GM15510 (cell line): Measurements from ENCODE around the gene CORO1C.
A peak's percentile ranks its signal among the peaks of the same experiment; 100 is the strongest.

Source experiments
- POLR2A ChIP-seq: IDR thresholded peaks from 3 replicates; pipeline ENCODE4 v1.6.1; 2011; ENCODE audit warnings: borderline replicate concordance; ENCODE audit not compliant: insufficient read length; ENCODE audit errors: extremely low read depth

The CORO1C gene

DNA sequence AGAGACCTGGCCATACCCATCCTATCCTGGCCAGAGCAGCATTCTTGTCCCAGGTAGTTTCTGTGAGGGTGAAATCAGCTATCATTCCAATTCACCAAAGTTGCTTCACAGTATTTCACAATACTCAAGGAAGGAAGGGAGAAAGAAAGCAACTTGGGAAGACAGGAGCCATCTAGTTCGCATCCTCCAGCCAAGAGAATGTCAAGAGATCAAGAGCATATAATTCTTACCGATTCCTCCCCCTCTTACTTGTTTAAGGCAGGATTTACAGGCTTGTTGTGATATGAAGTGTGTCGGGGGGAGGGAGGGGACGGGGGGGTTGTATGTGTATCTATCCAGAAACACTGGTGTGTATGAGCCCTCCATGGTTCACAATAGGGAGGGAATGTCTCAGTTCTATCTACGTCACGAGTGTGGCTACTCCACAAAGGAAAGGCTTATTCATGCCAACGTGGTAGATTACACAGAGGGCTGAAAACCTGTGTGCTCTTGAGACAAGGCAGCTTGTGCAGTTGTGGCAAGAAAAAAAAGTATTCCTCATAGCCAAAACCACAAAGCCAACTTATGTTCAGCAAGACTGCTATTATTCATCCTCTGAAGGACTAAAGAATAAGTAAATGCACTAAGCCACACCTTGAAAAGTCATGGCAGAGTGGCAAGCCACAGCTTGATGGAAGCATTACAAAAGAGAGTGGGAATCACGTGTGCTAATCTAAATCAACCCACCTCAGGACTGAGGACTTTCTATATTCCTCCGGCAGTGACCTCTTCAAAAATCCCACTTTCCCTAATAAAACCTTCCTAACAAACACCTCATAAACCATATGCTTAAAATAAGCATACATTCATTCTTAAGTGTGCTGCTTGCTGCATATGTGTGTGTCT is 35.0 kb downstream of the CORO1C start:
- TF ChIP-seq POLR2A: no peak

DNA sequence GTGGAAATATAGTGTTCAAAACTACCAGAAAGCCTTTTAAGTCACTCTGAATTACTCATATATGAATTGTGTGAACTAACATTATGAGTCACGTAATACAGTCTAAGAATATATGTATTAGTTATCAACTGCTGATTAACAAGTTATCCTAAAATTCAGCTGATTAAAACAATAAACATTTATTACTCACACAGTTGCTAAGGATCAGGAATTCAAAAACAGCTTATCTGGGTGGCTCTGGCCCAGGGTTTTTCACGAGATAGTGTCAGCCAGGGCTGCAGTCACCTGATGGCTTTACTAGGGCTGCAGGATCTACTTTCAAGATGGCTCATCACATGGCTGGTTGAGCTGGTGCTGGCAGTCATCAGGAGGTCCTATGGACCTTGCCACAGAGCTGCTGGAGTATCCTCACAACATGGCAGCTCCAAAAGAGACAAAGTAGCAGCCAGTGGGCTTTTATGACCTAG is 36.5 kb downstream of the CORO1C start:
- TF ChIP-seq POLR2A: no peak

DNA sequence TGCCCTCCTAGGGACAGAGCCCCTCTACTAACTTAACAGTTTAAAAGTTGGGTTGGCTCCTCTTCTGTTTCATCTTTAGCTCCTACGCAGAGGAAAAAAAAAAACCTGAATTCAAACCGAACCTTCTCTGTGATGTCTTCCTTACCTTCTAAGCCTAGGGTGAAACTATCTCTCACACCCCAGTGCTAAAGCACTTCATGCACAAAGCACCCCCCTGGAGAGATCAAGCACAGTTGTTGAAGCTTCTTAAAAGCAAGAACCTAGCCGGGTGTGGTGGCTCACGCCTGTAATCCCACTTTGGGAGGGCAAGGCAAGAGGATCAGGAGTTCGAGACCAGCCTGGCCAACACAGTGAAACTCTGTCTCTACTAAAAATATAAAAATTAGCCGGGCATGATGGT is 37.6 kb downstream of the CORO1C start:
- TF ChIP-seq POLR2A: no peak

DNA sequence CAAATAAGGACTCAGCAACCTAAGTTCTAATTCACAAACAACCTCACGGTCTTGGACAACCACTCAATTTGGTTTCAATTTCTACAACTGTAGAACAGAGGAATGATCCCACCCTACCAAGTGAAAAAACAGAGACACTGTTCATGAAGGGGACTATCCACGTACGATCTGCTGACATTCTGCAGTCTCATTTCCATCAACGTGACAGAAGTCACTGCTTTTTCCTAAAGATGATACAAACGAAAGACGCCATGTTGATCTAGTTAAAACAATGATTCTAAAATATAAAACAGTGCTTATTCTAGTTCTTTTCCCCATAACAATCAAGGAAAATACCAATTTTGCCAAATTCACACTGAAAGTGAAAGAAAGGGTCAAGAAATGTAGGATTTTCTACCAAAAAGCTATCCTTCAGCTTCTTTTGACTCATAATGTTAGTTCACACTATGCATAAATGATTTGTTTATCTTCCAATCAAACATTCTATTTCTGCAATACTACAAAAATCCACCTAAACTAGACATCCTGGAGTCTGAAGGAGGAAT is 38.1 kb downstream of the CORO1C start:
- TF ChIP-seq POLR2A: no peak

DNA sequence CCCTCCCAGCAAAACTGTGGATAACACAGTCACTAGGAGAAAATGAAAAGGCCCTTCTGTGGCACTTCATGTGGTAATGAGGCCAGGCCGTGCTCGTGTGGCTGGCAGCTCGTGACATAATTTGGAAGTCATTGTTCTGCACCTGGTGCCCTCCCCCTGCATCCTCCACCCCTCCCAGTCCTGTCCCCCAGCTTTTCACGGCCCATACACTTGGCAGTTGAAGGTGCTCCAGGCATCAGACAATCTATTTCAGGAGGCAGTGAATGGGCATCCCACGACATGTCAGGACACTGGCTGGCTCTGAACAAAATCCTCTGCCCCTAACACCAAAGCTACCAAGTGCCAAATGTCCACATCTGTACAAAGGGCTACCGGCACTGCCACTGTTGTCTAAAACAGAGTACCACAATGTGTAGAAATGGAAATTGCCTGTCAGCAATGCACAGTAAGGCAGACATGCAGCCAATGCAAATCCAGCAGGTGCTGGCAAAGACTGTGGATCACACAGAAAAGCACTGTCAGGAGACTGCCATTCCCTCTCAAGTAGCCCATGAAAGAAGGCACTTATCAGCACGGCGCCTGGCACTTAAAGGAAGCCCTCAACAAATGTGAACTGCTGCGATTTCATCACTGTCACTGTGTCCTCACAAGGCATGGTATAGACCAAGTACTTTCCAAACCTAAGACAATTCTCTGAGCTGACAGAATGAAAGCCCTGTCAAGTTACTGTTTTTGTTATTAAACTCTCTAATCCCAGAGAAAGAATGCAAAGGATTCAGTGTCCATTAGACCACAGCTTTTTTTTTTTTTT is 39.1 kb downstream of the CORO1C start:
- TF ChIP-seq POLR2A: no peak

DNA sequence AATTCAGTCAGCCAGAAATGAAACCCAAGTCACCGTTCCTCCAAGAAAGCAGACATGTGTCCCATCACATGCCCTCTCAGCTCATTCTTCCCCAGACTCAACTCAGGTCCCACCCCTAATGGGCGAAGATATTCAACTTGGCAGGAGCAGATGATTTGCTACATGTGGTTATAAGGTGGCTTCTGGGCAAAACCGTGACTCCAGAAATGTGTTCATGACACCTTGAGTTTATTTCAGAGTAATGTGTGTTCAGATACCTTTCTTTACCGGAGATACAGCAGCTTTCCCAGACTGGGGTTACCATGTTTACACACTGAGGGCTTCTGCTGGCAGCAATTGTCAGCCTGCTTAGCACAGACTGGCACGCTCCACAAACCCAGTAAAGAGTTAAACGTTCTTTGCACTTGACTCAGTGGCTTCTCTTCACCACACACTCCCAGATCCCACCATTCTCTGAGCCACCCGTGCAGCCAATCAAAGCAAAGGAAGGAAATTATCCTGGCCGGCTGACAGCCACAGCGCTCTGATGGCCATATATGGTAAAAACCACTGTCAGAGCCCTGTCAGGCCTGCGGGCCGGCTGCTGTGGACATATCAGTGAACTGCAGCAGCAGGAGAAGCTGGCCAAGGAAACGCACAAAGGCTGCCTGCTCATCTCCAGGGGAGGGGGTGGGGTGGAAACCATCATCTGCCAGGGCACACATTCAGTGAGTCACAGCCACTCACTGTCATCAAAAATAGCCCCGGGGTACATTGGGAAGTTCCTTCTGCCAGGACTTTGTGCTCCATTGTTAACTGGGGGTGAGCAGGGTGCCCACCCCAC is 39.9 kb downstream of the CORO1C start:
- peak; percentile 35 for TF ChIP-seq POLR2A

DNA sequence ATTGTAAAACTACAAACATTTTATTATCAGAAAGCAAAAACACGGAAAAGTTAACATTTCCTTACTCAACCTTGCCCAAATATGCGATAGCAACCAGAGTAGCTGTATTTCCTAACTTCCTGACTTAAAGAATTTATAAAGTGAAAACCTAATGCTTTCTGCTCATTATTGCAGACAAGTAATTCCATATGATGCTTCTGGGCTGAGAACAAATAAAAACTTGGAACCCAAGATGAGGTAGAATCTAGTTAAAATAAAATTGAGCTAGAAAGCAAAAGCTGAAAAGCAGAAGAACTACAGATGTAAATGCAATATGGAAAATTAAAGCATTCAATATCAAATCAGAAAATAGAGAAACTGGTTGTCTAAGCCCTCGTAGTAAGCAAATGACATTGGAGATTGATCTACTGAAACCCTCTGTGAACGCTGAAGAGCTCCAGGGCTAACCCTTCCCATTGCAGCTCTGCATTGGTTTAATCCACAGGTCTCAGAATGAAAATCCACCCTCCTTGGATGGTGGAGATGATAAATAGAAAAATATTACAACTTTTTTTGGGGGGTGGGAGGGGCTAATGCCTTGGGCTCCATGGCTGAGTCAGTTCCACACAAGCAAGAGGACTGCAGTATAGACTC is 40.7 kb downstream of the CORO1C start:
- TF ChIP-seq POLR2A: no peak

DNA sequence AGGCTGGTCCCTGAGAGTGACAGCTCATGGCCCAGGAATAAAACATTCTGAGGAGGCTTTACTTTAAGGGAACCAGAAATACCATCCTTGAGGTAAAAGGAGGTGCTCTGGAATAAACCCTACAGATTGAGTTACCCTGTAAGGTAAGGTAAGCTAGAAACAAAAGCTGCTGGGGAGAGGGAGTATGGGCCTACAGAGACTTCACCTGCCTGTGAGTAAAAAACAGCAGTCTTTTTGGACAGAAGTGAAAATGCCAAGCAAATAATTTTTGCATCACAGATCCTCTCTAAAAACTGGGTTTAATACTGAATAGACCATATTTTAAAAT is 41.2 kb downstream of the CORO1C start:
- no peak for TF ChIP-seq POLR2A

DNA sequence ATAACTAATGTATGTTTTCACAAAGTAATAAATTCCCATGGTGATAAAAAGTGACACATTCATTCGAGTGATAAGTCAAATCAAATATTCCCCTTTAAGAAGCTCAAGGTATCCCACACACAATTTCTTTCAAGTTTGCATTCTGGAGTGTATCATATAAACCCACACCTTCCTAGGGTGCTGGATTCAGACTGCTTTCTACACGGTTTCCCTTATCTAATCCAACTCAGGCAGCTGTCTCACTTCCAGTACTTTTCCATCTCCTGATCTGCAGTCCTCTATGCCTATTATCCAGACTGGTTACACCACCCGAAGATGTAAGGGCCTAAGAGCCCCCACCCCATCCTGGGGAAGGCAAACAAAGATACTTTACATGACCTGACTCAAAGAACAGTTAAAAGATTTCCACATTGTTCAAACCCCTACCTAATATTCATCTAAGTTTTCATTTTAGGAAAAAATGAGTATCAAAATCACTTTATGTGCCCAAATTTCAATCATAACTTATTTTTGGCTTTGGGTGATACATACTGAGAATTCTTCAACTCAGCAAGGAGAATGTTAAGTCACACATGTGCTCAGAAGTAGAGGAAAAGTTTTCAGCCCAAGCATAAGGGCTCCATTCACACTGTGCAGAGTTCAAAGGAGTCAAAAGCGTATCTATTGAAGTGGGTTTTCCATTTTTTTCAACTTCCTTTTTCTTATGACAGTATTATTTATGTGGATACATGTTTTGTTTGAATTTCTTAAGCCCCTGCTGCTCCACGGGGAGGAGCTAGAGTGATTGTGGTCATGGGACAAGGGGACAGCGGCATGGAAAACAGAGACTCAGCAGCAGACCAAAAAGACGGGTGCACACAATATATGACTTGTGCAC is 41.8 kb downstream of the CORO1C start:
- TF ChIP-seq POLR2A: no peak

DNA sequence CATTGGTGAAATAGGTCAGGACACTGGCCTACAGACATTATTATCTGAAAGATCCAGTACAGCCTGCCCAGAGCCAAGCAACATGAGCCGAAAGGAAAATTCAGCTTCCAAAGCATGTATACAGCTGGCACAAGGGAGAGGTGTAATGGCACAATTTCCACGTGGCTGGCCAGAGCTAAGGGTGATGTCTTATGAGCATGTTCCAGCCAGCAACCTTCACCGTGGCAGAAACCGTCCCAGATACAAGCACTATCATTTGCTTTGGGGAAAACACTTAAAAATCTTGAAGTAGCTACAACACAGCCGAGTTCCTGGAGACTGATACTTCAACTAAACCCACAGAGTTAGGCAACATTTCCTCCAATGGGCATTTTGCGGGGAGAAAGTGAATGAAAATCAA is 44.5 kb downstream of the CORO1C start:
- no peak for TF ChIP-seq POLR2A

DNA sequence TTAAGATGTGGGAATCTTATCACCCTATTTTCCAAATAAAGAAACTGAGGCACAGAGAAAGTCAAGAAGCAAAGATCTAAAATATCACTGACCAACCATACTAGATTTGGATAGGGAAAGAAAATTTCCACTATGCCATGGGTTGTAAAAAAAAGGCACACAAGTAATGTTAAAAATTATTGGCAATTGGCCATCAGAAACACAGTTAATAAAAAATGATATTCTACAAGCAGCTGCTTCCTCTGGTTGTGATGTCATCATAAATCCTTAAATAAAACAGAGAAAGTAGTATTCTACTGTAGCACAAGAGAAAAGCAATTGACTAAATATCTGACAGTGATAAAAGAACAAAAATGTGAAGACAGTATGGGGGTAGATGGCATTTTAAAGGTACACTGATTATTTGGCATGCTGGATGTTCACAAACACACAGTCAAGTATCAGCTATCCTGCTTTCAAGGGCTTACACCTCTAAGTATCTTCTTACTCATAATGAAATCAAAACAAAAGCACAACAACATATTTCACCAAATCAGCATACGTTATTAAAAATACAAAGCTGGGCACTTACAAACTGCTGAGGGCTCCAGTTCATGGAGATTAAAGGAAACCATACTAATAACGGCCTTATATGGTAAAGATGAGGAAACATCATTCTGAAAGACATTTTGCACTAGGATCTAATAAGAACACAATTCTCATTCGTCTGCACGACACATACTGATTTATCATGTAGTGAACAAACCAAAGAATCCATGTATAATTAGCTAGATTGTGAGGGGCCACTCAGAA is 45.7 kb downstream of the CORO1C start:
- TF ChIP-seq POLR2A: no peak

DNA sequence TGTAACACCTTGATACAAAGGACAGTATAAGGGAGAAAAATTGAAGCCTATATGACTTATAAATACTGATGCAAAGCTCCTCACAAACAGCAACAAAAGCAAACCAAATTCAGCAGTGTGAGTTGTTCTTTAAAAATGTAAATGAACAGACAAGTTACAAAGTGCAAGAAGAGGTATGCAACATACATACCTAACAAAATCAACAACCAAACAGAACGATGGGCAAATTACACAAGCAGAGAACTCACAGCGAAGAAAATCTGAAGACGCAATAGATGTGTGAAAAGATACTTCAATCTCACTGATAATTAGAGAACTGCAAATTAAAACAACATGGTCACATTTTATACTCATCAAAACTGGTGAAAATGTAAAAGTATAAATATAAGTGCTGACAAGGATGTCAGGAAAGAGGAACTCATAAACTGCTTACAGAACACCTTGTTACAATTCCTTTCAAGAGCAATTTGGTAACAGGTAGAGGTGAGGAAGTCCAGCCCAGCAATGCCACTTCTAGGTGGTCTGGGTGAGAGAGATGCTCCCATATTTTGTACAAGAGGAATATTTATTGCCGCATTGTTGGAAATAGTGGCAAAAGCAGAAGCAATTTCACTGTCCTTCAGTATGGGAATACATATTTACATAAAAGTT is 47.3 kb downstream of the CORO1C start:
- TF ChIP-seq POLR2A: no peak

DNA sequence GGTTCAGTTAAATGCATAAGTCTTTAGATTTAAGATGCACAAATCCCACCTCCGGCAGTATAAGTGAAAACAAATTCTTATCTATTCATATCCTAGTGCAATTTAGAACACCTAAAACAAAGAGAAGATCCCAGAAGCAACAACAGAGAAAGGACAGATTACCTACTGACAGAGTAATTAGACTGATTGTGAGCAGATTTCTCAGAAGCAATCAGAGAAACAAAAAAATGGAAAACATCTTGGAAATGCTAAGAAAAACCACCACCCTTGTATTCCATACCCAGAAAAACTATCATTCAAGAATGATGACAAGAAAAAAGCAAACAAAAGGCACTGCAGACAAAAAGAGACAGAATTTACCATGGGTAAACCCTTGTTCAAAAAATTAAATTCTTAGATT is 50.0 kb downstream of the CORO1C start:
- no peak for TF ChIP-seq POLR2A
